HepG2 (cell line): ENCODE measurements around the gene NOCT. TPM values are rescaled to one million over a fixed set of nuclear protein-coding genes. Genes with fewer than 3 reads are reported as not detected.

Experiments used
- CREB1 ChIP-seq, 2 experiments: fragments of 450-650 bp in 1 of 2; IDR thresholded peaks; 2 replicates each; pipeline ENCODE4 v1.6.1; 2016 to 2017; ENCODE audit warnings: control low read depth in 1 of 2, mild to moderate bottlenecking in 1 of 2, missing compliant biosample characterization in 1 of 2, missing genetic modification characterization in 1 of 2
- FOXP4 ChIP-seq: sonication (generic); formaldehyde crosslinking; IDR thresholded peaks from 2 replicates; pipeline ENCODE4 v1.4.0; 2020; ENCODE audit warnings: missing genetic modification reagents
- PAX8 ChIP-seq: sonication (generic); formaldehyde crosslinking; IDR thresholded peaks from 2 replicates; pipeline ENCODE4 v1.8.0; 2022; ENCODE audit warnings: mild to moderate bottlenecking, missing genetic modification reagents, borderline replicate concordance
- RORA ChIP-seq: sonication (generic); formaldehyde crosslinking; IDR thresholded peaks from 2 replicates; pipeline ENCODE4 v1.5.0; 2020; ENCODE audit warnings: mild to moderate bottlenecking, missing genetic modification reagents, moderate library complexity
- SMAD3 ChIP-seq: sonication (generic); formaldehyde crosslinking; IDR thresholded peaks from 2 replicates; pipeline ENCODE4 v1.4.0; 2020; ENCODE audit warnings: missing genetic modification reagents
- TRIM24 ChIP-seq: sonication (generic); formaldehyde crosslinking; IDR thresholded peaks from 2 replicates; pipeline ENCODE4 v1.8.0; 2022; ENCODE audit warnings: mild to moderate bottlenecking, missing genetic modification reagents
- ZNF329 ChIP-seq: sonication (generic); formaldehyde crosslinking; IDR thresholded peaks from 2 replicates; pipeline ENCODE4 v1.9.0; 2021; ENCODE audit warnings: low read depth, mild to moderate bottlenecking, missing genetic modification reagents
- ZNF552 ChIP-seq: sonication (generic); formaldehyde crosslinking; IDR thresholded peaks from 2 replicates; pipeline ENCODE4 v1.9.0; 2022; ENCODE audit warnings: missing genetic modification reagents, mild to moderate bottlenecking, borderline replicate concordance
- ZNF556 ChIP-seq: sonication (generic); formaldehyde crosslinking; IDR thresholded peaks from 2 replicates; pipeline ENCODE4 v1.4.0; 2020; ENCODE audit warnings: mild to moderate bottlenecking, missing genetic modification reagents, borderline replicate concordance
- ZNF570 ChIP-seq: sonication (generic); formaldehyde crosslinking; IDR thresholded peaks from 2 replicates; pipeline ENCODE4 v1.4.0; 2020; ENCODE audit warnings: mild to moderate bottlenecking, missing genetic modification reagents, borderline replicate concordance
- ZNF639 ChIP-seq: conservative IDR thresholded peaks from 2 replicates; pipeline ENCODE4 v1.6.1; 2018; ENCODE audit warnings: missing genetic modification reagents
- polyA plus RNA-seq, 8 experiments: library from polyadenylated mRNA; depleted of rRNA in 3 of 8; stranded (reverse) in 7 of 8; unstranded in 1 of 8; fragments of >200 nt; fragmentation: Illumina TruSeq in 4 of 8; extraction: Trizol in 4 of 8; gene quantifications; 2 replicates each; pipeline versions ENCODE4 v1.2.1 to v1.2.3, GENCODE V29; 2011 to 2016; ENCODE audit warnings: low read depth in 4 of 8, missing spikeins in 1 of 8, mixed read lengths in 1 of 8; ENCODE audit not compliant: insufficient read depth in 1 of 8
- total RNA-seq, 5 experiments: library from RNA; depleted of rRNA; stranded (reverse); fragments of >200 nt; fragmentation: Illumina TruSeq; extraction: Trizol; gene quantifications; 2 replicates each; pipeline ENCODE4 v1.2.3, GENCODE V29; 2016; ENCODE audit warnings: low read depth in 1 of 5
- TF ChIP-seq, protein P1 (sequence below): sonication (generic); formaldehyde crosslinking; IDR thresholded peaks from 2 replicates; pipeline ENCODE4 v1.4.0; 2020; ENCODE audit warnings: missing genetic modification reagents
- TF ChIP-seq, protein P2 (sequence below): fragments of 450-650 bp; IDR thresholded peaks from 2 replicates; pipeline ENCODE4 v1.6.1; 2017; ENCODE audit warnings: mild to moderate bottlenecking
- TF ChIP-seq, protein P3 (sequence below), 2 experiments: IDR thresholded peaks; 2 replicates each; pipeline ENCODE4 v1.6.1; 2011 to 2012; ENCODE audit warnings: low read length in 2 of 2, borderline replicate concordance in 1 of 2, low read depth in 1 of 2, mild to moderate bottlenecking in 1 of 2, moderate library complexity in 1 of 2
- TF ChIP-seq, protein P4 (sequence below): sonication (generic); formaldehyde crosslinking; IDR thresholded peaks from 2 replicates; pipeline ENCODE4 v1.4.0; 2020; ENCODE audit warnings: low read depth, mild to moderate bottlenecking, missing genetic modification reagents

Gene NOCT
- total and polyA plus RNA-seq, 2 of the 13 experiments (the other 11 are each of a cell fraction or from before 2014, with no cell fraction given): 3.6 to 13.1 TPM

GRCh38 chr4:139083956-139084803 is 68.6 kb downstream of the NOCT start (continued):
- TF ChIP-seq ZNF570 (CRISPR knock-in tag): no peak
- TF ChIP-seq CREB1 (IDR thresholded peaks at IDR 0.05): peak; percentile 66
- TF ChIP-seq CREB1 (CRISPR knock-in tag; IDR thresholded peaks at IDR 0.05): no peak
- TF ChIP-seq, protein P1, sequence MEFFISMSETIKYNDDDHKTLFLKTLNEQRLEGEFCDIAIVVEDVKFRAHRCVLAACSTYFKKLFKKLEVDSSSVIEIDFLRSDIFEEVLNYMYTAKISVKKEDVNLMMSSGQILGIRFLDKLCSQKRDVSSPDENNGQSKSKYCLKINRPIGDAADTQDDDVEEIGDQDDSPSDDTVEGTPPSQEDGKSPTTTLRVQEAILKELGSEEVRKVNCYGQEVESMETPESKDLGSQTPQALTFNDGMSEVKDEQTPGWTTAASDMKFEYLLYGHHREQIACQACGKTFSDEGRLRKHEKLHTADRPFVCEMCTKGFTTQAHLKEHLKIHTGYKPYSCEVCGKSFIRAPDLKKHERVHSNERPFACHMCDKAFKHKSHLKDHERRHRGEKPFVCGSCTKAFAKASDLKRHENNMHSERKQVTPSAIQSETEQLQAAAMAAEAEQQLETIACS (CRISPR knock-in tag): no peak
- peak; percentile 27; the same call in 1 of the 2 replicates for TF ChIP-seq ZNF329 (CRISPR knock-in tag)
- TF ChIP-seq ZNF639 (CRISPR knock-in tag): peak; percentile 99
- TF ChIP-seq ZNF556 (CRISPR knock-in tag): no peak; the same call in 1 of the 2 replicates
- TF ChIP-seq, protein P2, sequence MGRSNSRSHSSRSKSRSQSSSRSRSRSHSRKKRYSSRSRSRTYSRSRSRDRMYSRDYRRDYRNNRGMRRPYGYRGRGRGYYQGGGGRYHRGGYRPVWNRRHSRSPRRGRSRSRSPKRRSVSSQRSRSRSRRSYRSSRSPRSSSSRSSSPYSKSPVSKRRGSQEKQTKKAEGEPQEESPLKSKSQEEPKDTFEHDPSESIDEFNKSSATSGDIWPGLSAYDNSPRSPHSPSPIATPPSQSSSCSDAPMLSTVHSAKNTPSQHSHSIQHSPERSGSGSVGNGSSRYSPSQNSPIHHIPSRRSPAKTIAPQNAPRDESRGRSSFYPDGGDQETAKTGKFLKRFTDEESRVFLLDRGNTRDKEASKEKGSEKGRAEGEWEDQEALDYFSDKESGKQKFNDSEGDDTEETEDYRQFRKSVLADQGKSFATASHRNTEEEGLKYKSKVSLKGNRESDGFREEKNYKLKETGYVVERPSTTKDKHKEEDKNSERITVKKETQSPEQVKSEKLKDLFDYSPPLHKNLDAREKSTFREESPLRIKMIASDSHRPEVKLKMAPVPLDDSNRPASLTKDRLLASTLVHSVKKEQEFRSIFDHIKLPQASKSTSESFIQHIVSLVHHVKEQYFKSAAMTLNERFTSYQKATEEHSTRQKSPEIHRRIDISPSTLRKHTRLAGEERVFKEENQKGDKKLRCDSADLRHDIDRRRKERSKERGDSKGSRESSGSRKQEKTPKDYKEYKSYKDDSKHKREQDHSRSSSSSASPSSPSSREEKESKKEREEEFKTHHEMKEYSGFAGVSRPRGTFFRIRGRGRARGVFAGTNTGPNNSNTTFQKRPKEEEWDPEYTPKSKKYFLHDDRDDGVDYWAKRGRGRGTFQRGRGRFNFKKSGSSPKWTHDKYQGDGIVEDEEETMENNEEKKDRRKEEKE: no peak
- TF ChIP-seq, protein P3, sequence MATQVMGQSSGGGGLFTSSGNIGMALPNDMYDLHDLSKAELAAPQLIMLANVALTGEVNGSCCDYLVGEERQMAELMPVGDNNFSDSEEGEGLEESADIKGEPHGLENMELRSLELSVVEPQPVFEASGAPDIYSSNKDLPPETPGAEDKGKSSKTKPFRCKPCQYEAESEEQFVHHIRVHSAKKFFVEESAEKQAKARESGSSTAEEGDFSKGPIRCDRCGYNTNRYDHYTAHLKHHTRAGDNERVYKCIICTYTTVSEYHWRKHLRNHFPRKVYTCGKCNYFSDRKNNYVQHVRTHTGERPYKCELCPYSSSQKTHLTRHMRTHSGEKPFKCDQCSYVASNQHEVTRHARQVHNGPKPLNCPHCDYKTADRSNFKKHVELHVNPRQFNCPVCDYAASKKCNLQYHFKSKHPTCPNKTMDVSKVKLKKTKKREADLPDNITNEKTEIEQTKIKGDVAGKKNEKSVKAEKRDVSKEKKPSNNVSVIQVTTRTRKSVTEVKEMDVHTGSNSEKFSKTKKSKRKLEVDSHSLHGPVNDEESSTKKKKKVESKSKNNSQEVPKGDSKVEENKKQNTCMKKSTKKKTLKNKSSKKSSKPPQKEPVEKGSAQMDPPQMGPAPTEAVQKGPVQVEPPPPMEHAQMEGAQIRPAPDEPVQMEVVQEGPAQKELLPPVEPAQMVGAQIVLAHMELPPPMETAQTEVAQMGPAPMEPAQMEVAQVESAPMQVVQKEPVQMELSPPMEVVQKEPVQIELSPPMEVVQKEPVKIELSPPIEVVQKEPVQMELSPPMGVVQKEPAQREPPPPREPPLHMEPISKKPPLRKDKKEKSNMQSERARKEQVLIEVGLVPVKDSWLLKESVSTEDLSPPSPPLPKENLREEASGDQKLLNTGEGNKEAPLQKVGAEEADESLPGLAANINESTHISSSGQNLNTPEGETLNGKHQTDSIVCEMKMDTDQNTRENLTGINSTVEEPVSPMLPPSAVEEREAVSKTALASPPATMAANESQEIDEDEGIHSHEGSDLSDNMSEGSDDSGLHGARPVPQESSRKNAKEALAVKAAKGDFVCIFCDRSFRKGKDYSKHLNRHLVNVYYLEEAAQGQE (IDR thresholded peaks at IDR 0.05; ENCODE audit: borderline replicate concordance in 1 of 2, low read depth in 1 of 2, low read length in 2 of 2): no peak; a peak in 1 of 4 replicates
- no peak for TF ChIP-seq FOXP4 (CRISPR knock-in tag)
- TF ChIP-seq PAX8: peak; percentile 92; the same call in 1 of the 2 replicates
- no peak for TF ChIP-seq SMAD3
- TF ChIP-seq TRIM24 (CRISPR knock-in tag): no peak
- TF ChIP-seq ZNF552 (CRISPR knock-in tag): no peak
- no peak for TF ChIP-seq RORA (CRISPR knock-in tag)
- TF ChIP-seq, protein P4, sequence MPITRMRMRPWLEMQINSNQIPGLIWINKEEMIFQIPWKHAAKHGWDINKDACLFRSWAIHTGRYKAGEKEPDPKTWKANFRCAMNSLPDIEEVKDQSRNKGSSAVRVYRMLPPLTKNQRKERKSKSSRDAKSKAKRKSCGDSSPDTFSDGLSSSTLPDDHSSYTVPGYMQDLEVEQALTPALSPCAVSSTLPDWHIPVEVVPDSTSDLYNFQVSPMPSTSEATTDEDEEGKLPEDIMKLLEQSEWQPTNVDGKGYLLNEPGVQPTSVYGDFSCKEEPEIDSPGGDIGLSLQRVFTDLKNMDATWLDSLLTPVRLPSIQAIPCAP: no peak
